Stimulated activated effector memory CD8-positive, alpha-beta T cell treated with anti-CD3 and anti-CD28 coated beads, Interleukin-12 subunit alpha, Interleukin-12 subunit beta, amount 100 ng/mL, for 72 hours (primary cell): ENCODE data around the gene ELFN2.
"Not testable (repeated sequence)": the region's sequence is repeated elsewhere in the genome, so short reads cannot be mapped to it uniquely, and the experiment has no call there.

Source experiments
- ATAC-seq: fragments of 150-1000 bp; cut with Tn5 transposase; 2 replicates; pipeline ENCODE4 v1.10.0; 2021
- DNase-seq, 2 donors: peaks; one replicate each; pipeline ENCODE4 v3.0.0; 2021 to 2022; ENCODE audit warnings: low spot score in 2 of 2
- H3K27ac Mint-ChIP-seq: one replicate; pipeline ENCODE4 v1.8.0; 2022; ENCODE audit warnings: mild to moderate bottlenecking, mixed read lengths
- H3K36me3 Mint-ChIP-seq: one replicate; pipeline ENCODE4 v1.8.0; 2022; ENCODE audit warnings: mild to moderate bottlenecking, mixed read lengths
- H3K4me1 Mint-ChIP-seq: one replicate; pipeline ENCODE4 v1.8.0; 2022; ENCODE audit warnings: mixed read lengths
- H3K4me3 Mint-ChIP-seq: one replicate; pipeline ENCODE4 v1.8.0; 2022; ENCODE audit warnings: mild to moderate bottlenecking, mixed read lengths
- H3K9me3 Mint-ChIP-seq: one replicate; pipeline ENCODE4 v1.8.0; 2022; ENCODE audit warnings: mixed read lengths

Gene ELFN2

GRCh38 chr22:37328538-37329237, 98.6 kb downstream of the ELFN2 start:
- Mint-ChIP-seq H3K4me1 (peaks cover 13% of the 10 kb centered on the region), H3K27ac (peak overlapping the region; percentile 18)
- H3K9me3 Mint-ChIP-seq, ATAC-seq, H3K36me3 Mint-ChIP-seq, H3K4me3 Mint-ChIP-seq, DNase-seq: not testable (repeated sequence)

GRCh38 chr22:37328017-37328416, 99.3 kb downstream of the ELFN2 start:
- no peaks in the 10 kb centered on the region for H3K9me3 Mint-ChIP-seq
- H3K27ac Mint-ChIP-seq, result no peak overlapping the region
- no peak overlapping the region for H3K4me3 Mint-ChIP-seq
- no peak for ATAC-seq
- peaks cover 13% of the 10 kb centered on the region for H3K4me1 Mint-ChIP-seq
- no peak for DNase-seq
- peaks cover 6% of the 10 kb centered on the region for H3K36me3 Mint-ChIP-seq

- no peak overlapping the region for H3K27ac Mint-ChIP-seq
- H3K4me3 Mint-ChIP-seq, result no peak overlapping the region
- no peak for ATAC-seq
- peaks cover 11% of the 10 kb centered on the region for H3K4me1 Mint-ChIP-seq
- DNase-seq, result no peak
- H3K36me3 Mint-ChIP-seq, result peaks cover 6% of the 10 kb centered on the region
- H3K9me3 Mint-ChIP-seq, result no peaks in the 10 kb centered on the region
These were observed 100.6 kb downstream of the ELFN2 start for GRCh38 chr22:37326726-37327125.

- Mint-ChIP-seq H3K9me3 (no peaks in the 10 kb centered on the region), H3K4me1 (peaks cover under 1% of the 10 kb centered on the region), H3K4me3 (no peak overlapping the region), H3K27ac (no peak overlapping the region), H3K36me3 (peaks cover 6% of the 10 kb centered on the region)
- DNase-seq, result no peak
- ATAC-seq, result no peak
These were observed 102.3 kb downstream of the ELFN2 start for GRCh38 chr22:37325039-37325395.

- DNase-seq, result no peak
- no peak for ATAC-seq
- H3K4me3 Mint-ChIP-seq, result no peak overlapping the region
- peaks cover 12% of the 10 kb centered on the region for H3K36me3 Mint-ChIP-seq
- no peaks in the 10 kb centered on the region for H3K9me3 Mint-ChIP-seq
- H3K4me1 Mint-ChIP-seq, result no peaks in the 10 kb centered on the region
- no peak overlapping the region for H3K27ac Mint-ChIP-seq
These were observed 102.8 kb downstream of the ELFN2 start for GRCh38 chr22:37324340-37325038.

GRCh38 chr22:37320726-37321677, 106.3 kb downstream of the ELFN2 start:
- H3K36me3 Mint-ChIP-seq, result peaks cover 41% of the 10 kb centered on the region
- H3K4me3 Mint-ChIP-seq, result no peak overlapping the region
- H3K27ac Mint-ChIP-seq, result peak overlapping the region; percentile 59
- DNase-seq (no peak), ATAC-seq (no peak)
- no peaks in the 10 kb centered on the region for H3K9me3 Mint-ChIP-seq
- peaks cover 29% of the 10 kb centered on the region for H3K4me1 Mint-ChIP-seq

- ATAC-seq (no peak), DNase-seq (no peak)
- Mint-ChIP-seq H3K4me1 (peaks cover 41% of the 10 kb centered on the region), H3K27ac (peak overlapping the region; percentile 93), H3K4me3 (no peak overlapping the region), H3K9me3 (no peaks in the 10 kb centered on the region), H3K36me3 (peaks cover 55% of the 10 kb centered on the region)
These were observed 107.8 kb downstream of the ELFN2 start for GRCh38 chr22:37319469-37319868.

GRCh38 chr22:37318364-37319109, 108.7 kb downstream of the ELFN2 start:
- H3K27ac Mint-ChIP-seq, result peak overlapping the region; percentile 93
- no peak for ATAC-seq
- peaks cover 51% of the 10 kb centered on the region for H3K4me1 Mint-ChIP-seq

More at GRCh38 chr22:37318364-37319109, 108.7 kb downstream of the ELFN2 start:
- DNase-seq, result no peak
- Mint-ChIP-seq H3K9me3 (no peaks in the 10 kb centered on the region), H3K36me3 (peaks cover 64% of the 10 kb centered on the region), H3K4me3 (no peak overlapping the region)
